ENCODE measurements around the gene BPTF. TPM values are rescaled to one million over a fixed set of nuclear protein-coding genes. Genes with fewer than 3 reads are reported as not detected.
"Not testable (repeated sequence)": the region's sequence is repeated elsewhere in the genome, so short reads cannot be mapped to it uniquely, and the experiment has no call there.

The BPTF gene
- total and polyA plus RNA-seq, 2 of the 13 experiments (the other 11 are each of a cell fraction or from before 2014, with no cell fraction given) = 43.5 to 66.1 TPM

DNA sequence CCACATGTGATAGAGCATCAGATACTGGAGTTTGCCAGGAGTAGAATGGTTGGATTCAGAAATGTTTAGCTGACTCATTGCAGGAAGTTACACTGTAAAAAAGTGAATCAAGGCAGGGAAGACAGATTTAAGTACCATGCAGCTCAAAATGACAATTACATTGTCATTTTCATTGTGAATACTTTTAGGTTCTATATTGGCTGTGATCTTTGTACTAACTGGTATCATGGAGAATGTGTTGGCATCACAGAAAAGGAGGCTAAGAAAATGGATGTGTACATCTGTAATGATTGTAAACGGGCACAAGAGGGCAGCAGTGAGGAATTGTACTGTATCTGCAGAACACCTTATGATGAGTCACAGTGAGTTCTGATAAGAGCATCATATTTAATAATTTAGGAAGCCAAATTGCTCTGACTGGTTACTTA, 137.9 kb downstream of the BPTF start:
- ATAC-seq (peak; percentile 84), FAIRE-seq (peak; percentile 57), DNase-seq (ENCODE audit: low spot score) (peak; percentile 79)
- TF ChIP-seq CREB1 (IDR thresholded peaks at IDR 0.05) (peak; percentile 60), FOXA1 (CRISPR knock-in tag; IDR thresholded peaks at IDR 0.05) (peak; percentile 80), FOSL2 (CRISPR knock-in tag; IDR thresholded peaks at IDR 0.05) (peak; percentile 78), RAD21 (CRISPR knock-in tag; IDR thresholded peaks at IDR 0.05) (peak; percentile 54), NFE2L2 (IDR thresholded peaks at IDR 0.05; ENCODE audit: low read length) (peak; percentile 31; the same call in 1 of the 2 replicates), ARID5B (CRISPR knock-in tag; IDR thresholded peaks at IDR 0.05) (0 out of 2 replicates have a peak, but pooled peaks have one; percentile 12), GATAD2A (CRISPR knock-in tag; IDR thresholded peaks at IDR 0.05) (0 out of 2 replicates have a peak, but pooled peaks have one; percentile 28), SAP130 (CRISPR knock-in tag; IDR thresholded peaks at IDR 0.05; ENCODE audit: low read depth) (peak; percentile 15; the same call in 1 of the 2 replicates), FOXA3 (CRISPR knock-in tag; IDR thresholded peaks at IDR 0.05) (peak; percentile 84), ARID3A (IDR thresholded peaks at IDR 0.05; ENCODE audit: low read depth, low read length) (peak; percentile 55; the same call in 1 of the 2 replicates), CTCF (CRISPR knock-in tag; IDR thresholded peaks at IDR 0.05) (peak; percentile 70), SMC3 (IDR thresholded peaks at IDR 0.05; ENCODE audit: low read length) (peak; percentile 58; the same call in 1 of the 2 replicates), ELF3 (CRISPR knock-in tag; IDR thresholded peaks at IDR 0.05) (0 out of 2 replicates have a peak, but pooled peaks have one; percentile 30), FOXK2 (IDR thresholded peaks at IDR 0.05) (peak; percentile 33; the same call in 1 of the 2 replicates), STAG1 (CRISPR knock-in tag; IDR thresholded peaks at IDR 0.05) (peak; percentile 66)
- H3K27me3 ChIP-seq (ENCODE audit: control insufficient read depth in 1 of 2, insufficient read depth in 2 of 2, low read length in 2 of 2); POLR2A ChIA-PET; BruUV-seq (replicated peaks); H3K4me1 ChIP-seq (ENCODE audit: insufficient read depth, low read length); in situ Hi-C loops (cut with HindIII; ENCODE audit: extremely low pct_ligation_motif_present, low pct_unique_long_range_greater_than_20kb); H3K79me2 ChIP-seq (ENCODE audit: insufficient read depth, low read length); H3K9ac ChIP-seq (ENCODE audit: insufficient read depth, low read depth, low read length); H2AFZ ChIP-seq (ENCODE audit: low read length); H3K9me3 ChIP-seq (ENCODE audit: low read length); H3K4me3 ChIP-seq (replicated peaks in 1 of 3; ENCODE audit: insufficient read depth in 1 of 3, low read depth in 2 of 3, low read length in 3 of 3); intact Hi-C loops (cut with micrococcal nuclease; ENCODE audit: unreplicated experiment); H3K27ac ChIP-seq (ENCODE audit: extremely low read length, insufficient read depth, low read length); H4K20me1 ChIP-seq (ENCODE audit: insufficient read depth, low read length); H3K4me2 ChIP-seq (ENCODE audit: low read depth, low read length); TF ChIP-seq CREB1 (CRISPR knock-in tag; IDR thresholded peaks at IDR 0.05); FOXA1 (IDR thresholded peaks at IDR 0.05): not testable (repeated sequence)
- TF ChIP-seq, protein P1, sequence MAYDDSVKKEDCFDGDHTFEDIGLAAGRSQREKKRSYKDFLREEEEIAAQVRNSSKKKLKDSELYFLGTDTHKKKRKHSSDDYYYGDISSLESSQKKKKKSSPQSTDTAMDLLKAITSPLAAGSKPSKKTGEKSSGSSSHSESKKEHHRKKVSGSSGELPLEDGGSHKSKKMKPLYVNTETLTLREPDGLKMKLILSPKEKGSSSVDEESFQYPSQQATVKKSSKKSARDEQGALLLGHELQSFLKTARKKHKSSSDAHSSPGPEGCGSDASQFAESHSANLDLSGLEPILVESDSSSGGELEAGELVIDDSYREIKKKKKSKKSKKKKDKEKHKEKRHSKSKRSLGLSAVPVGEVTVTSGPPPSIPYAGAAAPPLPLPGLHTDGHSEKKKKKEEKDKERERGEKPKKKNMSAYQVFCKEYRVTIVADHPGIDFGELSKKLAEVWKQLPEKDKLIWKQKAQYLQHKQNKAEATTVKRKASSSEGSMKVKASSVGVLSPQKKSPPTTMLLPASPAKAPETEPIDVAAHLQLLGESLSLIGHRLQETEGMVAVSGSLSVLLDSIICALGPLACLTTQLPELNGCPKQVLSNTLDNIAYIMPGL (CRISPR knock-in tag; IDR thresholded peaks at IDR 0.05; ENCODE audit: borderline replicate concordance in 1 of 2, low read depth in 1 of 2) = 0 out of 4 replicates have a peak, but pooled peaks of 1 of the 2 experiments have one; percentile 35
- H3K36me3 ChIP-seq (replicated peaks in 1 of 2; ENCODE audit: control insufficient read depth in 1 of 2, insufficient read depth in 2 of 2, low read length in 2 of 2) = peaks cover 15 to 49% of the 10 kb centered on the region in 2 experiments
- WGBS (ENCODE audit: low lambda C conversion rate) = 0% methylated on average over 1 of the region's 1 CpG
- CTCF ChIA-PET (ENCODE audit: low intra/inter-chr PET ratio, low total read pairs) = interaction anchor here (0.7 kb wide), 1 partner anchor 49 kb away, joined by 3 read pairs; no protein-coding TSS in a partner anchor

Measured in HepG2 (cell line).